ENCODE measurements around the gene CILP. TPM values are rescaled to one million over a fixed set of nuclear protein-coding genes. Genes with fewer than 3 reads are reported as not detected.

The CILP gene
- total RNA-seq, 6 donors from 2014 or later, result 1.0 to 5.2 (median 2.6) TPM

GRCh38 chr15:65201918-65202317, 9.4 kb downstream of the CILP start:
- 64 to 95% methylated on average over 1 of the region's 1 CpG for WGBS, 2 donors

DNA sequence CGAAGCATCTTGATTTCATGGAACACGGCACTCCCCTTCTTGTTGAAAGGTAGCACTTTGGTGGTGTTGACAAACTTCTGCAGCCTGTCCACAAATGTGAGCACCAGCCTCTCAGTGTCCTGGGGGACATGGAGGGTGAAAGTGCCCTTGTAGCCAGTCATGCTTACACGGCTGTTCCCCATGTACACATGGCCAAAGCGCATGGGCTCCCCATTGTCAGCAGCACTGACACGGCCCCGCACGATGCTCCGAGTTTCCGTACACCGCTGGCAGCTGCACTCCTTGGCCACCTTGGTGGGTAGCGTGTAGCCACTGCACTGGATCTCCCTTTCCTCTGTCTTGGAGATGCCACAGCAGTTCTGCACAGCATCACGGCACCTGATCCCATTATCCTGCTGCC, 12.7 kb downstream of the CILP start:
- no peaks in the 10 kb centered on the region for H3K27me3 ChIP-seq
- ATAC-seq (ENCODE audit: low FRiP score in 2 of 2), result no peak
- H3K9me3 ChIP-seq, result no peaks in the 10 kb centered on the region
- H3K27ac ChIP-seq, result no peak overlapping the region
- TF ChIP-seq, protein P1, sequence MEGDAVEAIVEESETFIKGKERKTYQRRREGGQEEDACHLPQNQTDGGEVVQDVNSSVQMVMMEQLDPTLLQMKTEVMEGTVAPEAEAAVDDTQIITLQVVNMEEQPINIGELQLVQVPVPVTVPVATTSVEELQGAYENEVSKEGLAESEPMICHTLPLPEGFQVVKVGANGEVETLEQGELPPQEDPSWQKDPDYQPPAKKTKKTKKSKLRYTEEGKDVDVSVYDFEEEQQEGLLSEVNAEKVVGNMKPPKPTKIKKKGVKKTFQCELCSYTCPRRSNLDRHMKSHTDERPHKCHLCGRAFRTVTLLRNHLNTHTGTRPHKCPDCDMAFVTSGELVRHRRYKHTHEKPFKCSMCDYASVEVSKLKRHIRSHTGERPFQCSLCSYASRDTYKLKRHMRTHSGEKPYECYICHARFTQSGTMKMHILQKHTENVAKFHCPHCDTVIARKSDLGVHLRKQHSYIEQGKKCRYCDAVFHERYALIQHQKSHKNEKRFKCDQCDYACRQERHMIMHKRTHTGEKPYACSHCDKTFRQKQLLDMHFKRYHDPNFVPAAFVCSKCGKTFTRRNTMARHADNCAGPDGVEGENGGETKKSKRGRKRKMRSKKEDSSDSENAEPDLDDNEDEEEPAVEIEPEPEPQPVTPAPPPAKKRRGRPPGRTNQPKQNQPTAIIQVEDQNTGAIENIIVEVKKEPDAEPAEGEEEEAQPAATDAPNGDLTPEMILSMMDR (IDR thresholded peaks at IDR 0.05), result no peak
- TF ChIP-seq EP300 (IDR thresholded peaks at IDR 0.05) (no peak), POLR2A (IDR thresholded peaks at IDR 0.05) (no peak), POLR2AphosphoS5 (IDR thresholded peaks at IDR 0.05) (no peak)
- 93 to 96% methylated on average over 3 to 11 of the region's 12 CpGs for WGBS, 2 donors
- DNase-seq, result no peak
- no peaks in the 10 kb centered on the region for H3K4me1 ChIP-seq
- no peak overlapping the region for H3K4me3 ChIP-seq
- no peaks in the 10 kb centered on the region for H3K36me3 ChIP-seq

More at GRCh38 chr15:65201918-65202317, 9.4 kb downstream of the CILP start:
- H3K9me3 ChIP-seq, result no peaks in the 10 kb centered on the region
- DNase-seq (no peak), ATAC-seq (ENCODE audit: low FRiP score in 2 of 2) (no peak)
- no peaks in the 10 kb centered on the region for H3K27me3 ChIP-seq
- no peak for TF ChIP-seq EP300 (IDR thresholded peaks at IDR 0.05)
- TF ChIP-seq POLR2A (IDR thresholded peaks at IDR 0.05), result no peak
- no peak for TF ChIP-seq POLR2AphosphoS5 (IDR thresholded peaks at IDR 0.05)
- TF ChIP-seq, protein P1 (IDR thresholded peaks at IDR 0.05), result no peak
- no peaks in the 10 kb centered on the region for H3K36me3 ChIP-seq
- no peak overlapping the region for H3K27ac ChIP-seq
- no peak overlapping the region for H3K4me3 ChIP-seq
- H3K4me1 ChIP-seq, result no peaks in the 10 kb centered on the region

- peak in 1 of 2 donors; percentile 6 for ATAC-seq (ENCODE audit: low FRiP score in 2 of 2)
- 97 to 98% methylated on average over 8 of the region's 8 CpGs for WGBS, 2 donors
Measured at GRCh38 chr15:65197337-65197645, 14.0 kb downstream of the CILP start.

GRCh38 chr15:65196637-65197336, 14.5 kb downstream of the CILP start:
- WGBS, 2 donors, result 94 to 95% methylated on average over 5 to 15 of the region's 19 CpGs
- Histone ChIP-seq H3K27me3 (no peaks in the 10 kb centered on the region), H3K36me3 (no peaks in the 10 kb centered on the region), H3K9me3 (no peaks in the 10 kb centered on the region), H3K4me1 (no peaks in the 10 kb centered on the region), H3K4me3 (no peak overlapping the region), H3K27ac (no peak overlapping the region)
- peak in 1 of 2 donors; percentile 40 for ATAC-seq (ENCODE audit: low FRiP score in 2 of 2)
- no peak for DNase-seq
- TF ChIP-seq EP300 (IDR thresholded peaks at IDR 0.05) (no peak), POLR2AphosphoS5 (IDR thresholded peaks at IDR 0.05) (no peak), POLR2A (IDR thresholded peaks at IDR 0.05) (no peak)
- TF ChIP-seq, protein P1 (IDR thresholded peaks at IDR 0.05), result no peak

More at GRCh38 chr15:65197337-65197645, 14.0 kb downstream of the CILP start:
- no peak for DNase-seq
- H3K9me3 ChIP-seq, result no peaks in the 10 kb centered on the region
- TF ChIP-seq, protein P1 (IDR thresholded peaks at IDR 0.05), result no peak
- TF ChIP-seq EP300 (IDR thresholded peaks at IDR 0.05) (no peak), POLR2AphosphoS5 (IDR thresholded peaks at IDR 0.05) (no peak), POLR2A (IDR thresholded peaks at IDR 0.05) (no peak)
- H3K4me3 ChIP-seq, result no peak overlapping the region
- H3K27ac ChIP-seq, result no peak overlapping the region
- no peaks in the 10 kb centered on the region for H3K27me3 ChIP-seq
- H3K4me1 ChIP-seq, result no peaks in the 10 kb centered on the region
- H3K36me3 ChIP-seq, result no peaks in the 10 kb centered on the region

DNA sequence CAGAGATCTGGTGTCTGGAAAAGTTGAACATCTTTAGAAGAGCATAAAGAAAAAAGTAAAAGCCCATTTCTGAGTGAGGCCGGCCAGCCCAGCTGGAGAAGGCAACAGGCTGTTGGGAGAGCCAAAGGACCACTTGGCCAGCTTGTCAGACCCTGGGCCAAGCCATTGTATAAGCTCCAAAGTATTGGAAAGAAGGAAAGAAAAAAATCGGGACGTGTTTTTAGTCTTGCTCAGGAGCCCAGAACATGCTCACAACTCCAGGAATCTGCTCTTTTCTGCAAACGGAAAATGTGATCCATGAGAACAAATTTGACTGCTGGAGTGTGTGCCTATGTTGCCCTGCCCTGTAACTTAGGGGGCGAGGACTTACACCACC, 15.7 kb downstream of the CILP start:
- DNase-seq (no peak), ATAC-seq (ENCODE audit: low FRiP score in 2 of 2) (peak in 1 of 2 donors; percentile 71)
- Histone ChIP-seq H3K27ac (no peak overlapping the region), H3K36me3 (no peaks in the 10 kb centered on the region), H3K9me3 (no peaks in the 10 kb centered on the region), H3K4me1 (no peaks in the 10 kb centered on the region), H3K4me3 (no peak overlapping the region), H3K27me3 (no peaks in the 10 kb centered on the region)
- TF ChIP-seq POLR2AphosphoS5 (IDR thresholded peaks at IDR 0.05) (no peak), POLR2A (IDR thresholded peaks at IDR 0.05) (no peak), EP300 (IDR thresholded peaks at IDR 0.05) (no peak)
- TF ChIP-seq, protein P1 (IDR thresholded peaks at IDR 0.05), result no peak
- 66 to 87% methylated on average over 5 of the region's 5 CpGs for WGBS, 2 donors
